ENCODE measurements around the gene GALNT15. TPM values are rescaled to one million over a fixed set of nuclear protein-coding genes. Genes with fewer than 3 reads are reported as not detected.

GALNT15 gene
- total RNA-seq, 4 donors from 2014 or later = 75.3 to 133 (median 84.5) TPM

GRCh38 chr3:16216373-16216935 lies 42.0 kb downstream of the GALNT15 start:
- WGBS, 2 donors = 83 to 84% methylated on average over 17 of the region's 17 CpGs
- TF ChIP-seq POLR2A (IDR thresholded peaks at IDR 0.05) = no peak
- TF ChIP-seq, protein P1, sequence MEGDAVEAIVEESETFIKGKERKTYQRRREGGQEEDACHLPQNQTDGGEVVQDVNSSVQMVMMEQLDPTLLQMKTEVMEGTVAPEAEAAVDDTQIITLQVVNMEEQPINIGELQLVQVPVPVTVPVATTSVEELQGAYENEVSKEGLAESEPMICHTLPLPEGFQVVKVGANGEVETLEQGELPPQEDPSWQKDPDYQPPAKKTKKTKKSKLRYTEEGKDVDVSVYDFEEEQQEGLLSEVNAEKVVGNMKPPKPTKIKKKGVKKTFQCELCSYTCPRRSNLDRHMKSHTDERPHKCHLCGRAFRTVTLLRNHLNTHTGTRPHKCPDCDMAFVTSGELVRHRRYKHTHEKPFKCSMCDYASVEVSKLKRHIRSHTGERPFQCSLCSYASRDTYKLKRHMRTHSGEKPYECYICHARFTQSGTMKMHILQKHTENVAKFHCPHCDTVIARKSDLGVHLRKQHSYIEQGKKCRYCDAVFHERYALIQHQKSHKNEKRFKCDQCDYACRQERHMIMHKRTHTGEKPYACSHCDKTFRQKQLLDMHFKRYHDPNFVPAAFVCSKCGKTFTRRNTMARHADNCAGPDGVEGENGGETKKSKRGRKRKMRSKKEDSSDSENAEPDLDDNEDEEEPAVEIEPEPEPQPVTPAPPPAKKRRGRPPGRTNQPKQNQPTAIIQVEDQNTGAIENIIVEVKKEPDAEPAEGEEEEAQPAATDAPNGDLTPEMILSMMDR (IDR thresholded peaks at IDR 0.05) = no peak
- H3K4me3 ChIP-seq (ENCODE audit: low read depth, poor library complexity, severe bottlenecking) = no peak overlapping the region
- no peak for DNase-seq (ENCODE audit: low spot score in 2 of 2)
- intact Hi-C loops (cut with DNase I; ENCODE audit: low total_unique reads) = no loop called here

GRCh38 chr3:16219777-16220176 lies 45.3 kb downstream of the GALNT15 start:
- no peak for TF ChIP-seq POLR2A (IDR thresholded peaks at IDR 0.05)
- TF ChIP-seq, protein P1 (IDR thresholded peaks at IDR 0.05) = no peak
- DNase-seq (ENCODE audit: low spot score in 2 of 2) = no peak
- H3K4me3 ChIP-seq (ENCODE audit: low read depth, poor library complexity, severe bottlenecking) = no peak overlapping the region
- intact Hi-C loops (cut with DNase I; ENCODE audit: low total_unique reads) = no loop called here
- WGBS, 2 donors = 87 to 96% methylated on average over 3 of the region's 3 CpGs

- 60 to 64% methylated on average over 3 of the region's 3 CpGs for WGBS, 2 donors
- H3K4me3 ChIP-seq (ENCODE audit: low read depth, poor library complexity, severe bottlenecking) = no peak overlapping the region
- no peak for DNase-seq (ENCODE audit: low spot score in 2 of 2)
- intact Hi-C loops (cut with DNase I; ENCODE audit: low total_unique reads) = no loop called here
- no peak for TF ChIP-seq POLR2A (IDR thresholded peaks at IDR 0.05)
- TF ChIP-seq, protein P1 (IDR thresholded peaks at IDR 0.05) = no peak
Measured at GRCh38 chr3:16221990-16222389, 47.5 kb downstream of the GALNT15 start.

DNA sequence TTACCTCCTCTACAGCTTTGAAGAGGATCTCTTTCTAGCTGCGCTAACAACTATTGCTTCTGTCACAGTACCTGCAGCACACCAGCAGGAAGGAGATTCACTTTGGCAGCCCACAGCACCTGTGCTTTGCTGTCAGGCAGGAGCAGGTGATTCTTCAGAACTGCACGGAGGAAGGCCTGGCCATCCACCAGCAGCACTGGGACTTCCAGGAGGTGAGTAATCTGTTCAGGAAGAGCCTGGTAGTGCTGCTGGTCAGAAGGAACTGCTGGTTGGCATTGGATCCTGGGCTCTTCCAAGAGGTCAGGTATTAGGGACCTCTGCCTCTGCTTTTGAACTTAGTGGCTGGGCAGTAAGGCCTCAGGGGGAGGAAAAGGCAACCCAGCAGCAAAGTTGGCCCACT lies 48.1 kb downstream of the GALNT15 start:
- intact Hi-C loops (cut with DNase I; ENCODE audit: low total_unique reads) = no loop called here
- no peak overlapping the region for H3K4me3 ChIP-seq (ENCODE audit: low read depth, poor library complexity, severe bottlenecking)
- WGBS, 2 donors = 82 to 83% methylated on average over 2 of the region's 2 CpGs
- TF ChIP-seq, protein P1 (IDR thresholded peaks at IDR 0.05) = no peak
- no peak for TF ChIP-seq POLR2A (IDR thresholded peaks at IDR 0.05)
- no peak for DNase-seq (ENCODE audit: low spot score in 2 of 2)

DNA sequence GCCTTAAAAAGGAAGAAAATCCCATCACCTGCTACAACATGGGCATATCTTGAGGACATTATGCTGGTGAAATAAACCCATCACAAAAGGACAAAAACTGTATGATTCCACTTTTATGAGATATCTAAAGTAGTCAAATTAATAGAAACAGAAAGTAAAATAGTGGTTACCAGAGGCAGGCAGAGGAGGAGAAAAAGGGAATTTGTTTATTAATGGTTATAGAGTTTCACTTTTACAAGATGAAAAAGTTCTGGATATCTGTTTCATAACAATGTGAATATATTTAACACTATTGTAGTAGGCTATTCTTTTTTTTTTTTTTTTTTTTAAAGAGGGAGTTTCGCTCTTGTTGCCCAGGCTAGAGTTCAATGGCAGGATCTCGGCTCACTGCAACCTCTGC lies 49.8 kb downstream of the GALNT15 start:
- H3K4me3 ChIP-seq (ENCODE audit: low read depth, poor library complexity, severe bottlenecking) = no peak overlapping the region
- TF ChIP-seq, protein P1 (IDR thresholded peaks at IDR 0.05) = no peak
- no peak for TF ChIP-seq POLR2A (IDR thresholded peaks at IDR 0.05)
- no peak for DNase-seq (ENCODE audit: low spot score in 2 of 2)
- WGBS, 2 donors = 93 to 100% methylated on average over 2 of the region's 2 CpGs
- intact Hi-C loops (cut with DNase I; ENCODE audit: low total_unique reads) = no loop called here

DNA sequence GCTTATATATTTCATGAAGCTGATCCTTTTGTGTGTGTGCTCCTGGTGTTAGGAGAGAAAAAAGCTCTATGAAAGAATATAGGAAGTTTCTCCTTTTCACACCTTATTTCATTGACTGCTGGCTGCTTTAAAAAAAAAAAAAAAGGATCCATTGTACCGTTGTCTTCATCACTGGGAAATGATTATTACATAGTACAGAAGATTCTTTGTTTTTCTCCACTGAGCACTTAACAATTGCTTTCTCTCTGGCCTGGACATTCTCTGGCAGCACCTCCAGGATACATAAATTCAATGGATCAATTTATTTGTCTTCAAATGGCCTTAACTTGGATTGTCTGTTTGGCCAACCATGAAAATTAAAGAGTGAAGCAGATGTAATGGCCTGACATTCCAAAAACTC lies 53.1 kb downstream of the GALNT15 start:
- no peak overlapping the region for H3K4me3 ChIP-seq (ENCODE audit: low read depth, poor library complexity, severe bottlenecking)
- intact Hi-C loops (cut with DNase I; ENCODE audit: low total_unique reads) = no loop called here
- no peak for TF ChIP-seq POLR2A (IDR thresholded peaks at IDR 0.05)
- TF ChIP-seq, protein P1 (IDR thresholded peaks at IDR 0.05) = no peak
- no peak for DNase-seq (ENCODE audit: low spot score in 2 of 2)
- 36 to 38% methylated on average over 1 of the region's 1 CpG for WGBS, 2 donors
